ENCODE data around the gene ANKRD31. TPM values are rescaled to one million over a fixed set of nuclear protein-coding genes. Genes with fewer than 3 reads are reported as not detected.

Gene ANKRD31
- total RNA-seq, 1 donor from 2014 or later, result not detected

GRCh38 chr5:75043633-75044264, 192.9 kb downstream of the ANKRD31 start:
- DNase-seq (ENCODE audit: extremely low read depth, low read depth, low spot score), result no peak

DNA sequence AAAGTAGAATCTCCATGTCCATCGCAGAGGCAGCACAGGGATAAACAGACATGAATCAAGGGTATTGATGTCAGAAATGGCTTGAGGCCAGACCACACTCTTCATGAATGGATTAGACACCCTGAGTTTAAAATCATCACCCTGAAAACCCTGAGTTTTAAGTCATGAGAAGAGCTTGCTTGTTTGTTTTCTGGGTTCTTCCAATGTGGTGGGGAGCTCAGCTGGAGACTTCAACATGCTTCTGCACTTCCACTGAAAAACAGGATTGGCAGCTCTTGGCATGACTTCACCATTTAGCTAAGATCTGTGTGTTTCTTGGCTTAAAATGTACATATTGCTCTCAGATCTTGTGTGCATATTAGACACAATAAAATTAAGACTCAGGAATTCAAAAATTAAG, 194.2 kb downstream of the ANKRD31 start:
- no peak for DNase-seq (ENCODE audit: extremely low read depth, low read depth, low spot score)

- DNase-seq (ENCODE audit: extremely low read depth, low read depth, low spot score), result no peak
Observed at GRCh38 chr5:75040973-75041372, 195.7 kb downstream of the ANKRD31 start.

DNA sequence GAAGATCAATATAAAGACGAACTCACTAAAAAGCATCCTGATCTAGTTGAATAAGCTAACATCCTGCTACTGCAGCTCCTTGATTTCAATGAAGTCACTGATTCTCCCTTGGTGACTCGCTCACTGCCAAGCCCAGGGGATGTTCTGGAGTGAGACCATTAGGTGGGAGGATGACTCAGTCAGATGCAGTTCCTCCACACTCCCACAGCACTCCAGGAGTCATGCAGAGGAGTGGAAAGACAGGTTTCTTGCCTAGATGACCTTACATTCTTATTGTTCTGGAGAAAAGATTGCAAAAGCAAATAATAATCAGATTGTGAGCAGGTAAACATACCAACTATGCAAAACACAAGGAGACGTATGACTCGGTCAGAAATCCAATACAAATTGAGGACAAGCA, 199.6 kb downstream of the ANKRD31 start:
- DNase-seq (ENCODE audit: extremely low read depth, low read depth, low spot score), result no peak

- DNase-seq (ENCODE audit: extremely low read depth, low read depth, low spot score), result no peak
Observed at GRCh38 chr5:75034137-75034739, 202.4 kb downstream of the ANKRD31 start.

DNA sequence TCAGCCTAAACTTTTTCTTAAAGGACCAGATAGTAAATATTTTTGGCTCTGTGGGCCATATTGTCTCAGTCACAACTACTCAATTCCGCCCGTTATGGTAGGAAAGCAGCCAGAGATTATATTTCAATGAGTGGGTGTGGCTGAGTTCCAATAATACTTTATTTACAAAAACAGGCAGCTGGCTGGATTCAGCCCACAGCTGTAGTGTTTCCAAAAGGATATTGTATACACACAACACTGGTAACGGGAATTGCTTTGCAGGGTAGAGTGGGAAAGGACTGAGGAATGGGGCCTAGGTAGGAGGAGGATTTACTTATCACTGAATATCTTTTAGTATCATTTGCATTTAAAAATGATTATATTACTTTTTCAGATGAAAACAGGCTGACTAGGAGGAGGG, 205.3 kb downstream of the ANKRD31 start:
- no peak for DNase-seq (ENCODE audit: extremely low read depth, low read depth, low spot score)

GRCh38 chr5:75028090-75028489, 208.6 kb downstream of the ANKRD31 start:
- DNase-seq (ENCODE audit: extremely low read depth, low read depth, low spot score), result no peak

DNA sequence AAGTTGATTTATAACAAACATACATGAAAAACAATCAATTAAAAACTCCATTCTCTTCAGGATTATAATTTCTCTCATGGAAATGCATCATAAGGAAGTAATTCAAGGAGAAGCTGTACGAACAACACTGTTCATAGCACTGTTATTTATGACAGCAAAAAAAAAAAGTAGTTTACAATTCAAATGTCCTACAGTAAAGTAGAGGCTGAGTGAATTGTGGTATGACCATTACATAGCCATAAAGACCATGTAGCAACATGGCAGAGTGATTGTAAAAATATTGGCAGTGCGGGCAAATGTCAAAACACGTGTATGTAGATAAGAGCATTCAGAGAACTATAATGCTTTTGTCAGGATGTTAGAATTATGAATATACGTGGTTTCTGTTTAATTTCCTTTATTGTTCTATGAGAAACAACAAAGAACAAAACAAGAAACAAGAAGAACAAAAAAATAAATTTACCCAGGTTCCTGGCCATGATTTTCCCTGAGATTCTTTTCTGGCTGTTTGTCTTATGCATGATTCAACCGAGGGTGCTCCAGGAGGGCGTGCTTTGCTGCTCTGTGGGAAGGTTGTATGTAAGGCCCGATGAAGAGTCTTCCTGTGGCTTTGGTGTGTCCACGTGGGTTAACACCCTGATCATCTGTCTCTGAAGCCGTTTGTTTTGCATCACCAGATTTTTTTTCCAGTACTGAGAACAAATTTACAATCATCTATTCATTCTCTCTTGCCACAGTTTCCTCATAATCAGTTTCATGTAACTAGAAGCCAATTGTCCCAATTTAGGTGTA, 213.1 kb downstream of the ANKRD31 start:
- DNase-seq (ENCODE audit: extremely low read depth, low read depth, low spot score), result no peak

DNA sequence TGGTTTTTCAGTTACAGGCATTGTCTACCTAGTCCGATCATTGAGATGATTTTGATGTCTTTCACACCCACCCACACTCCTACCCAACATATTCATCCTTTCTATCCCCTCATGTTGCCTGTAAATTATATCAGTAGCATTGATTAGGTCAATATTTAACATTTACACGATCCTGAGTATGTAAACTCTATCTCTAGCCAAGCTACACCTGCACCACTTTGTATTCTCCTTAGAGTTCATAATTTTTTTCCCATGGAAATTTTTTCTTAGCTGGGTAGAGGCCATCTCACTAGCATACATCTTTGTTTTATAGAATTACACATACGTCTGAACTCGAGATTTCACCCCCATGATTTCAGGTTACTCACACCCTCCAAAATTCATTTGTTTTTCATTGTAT, 214.9 kb downstream of the ANKRD31 start:
- DNase-seq (ENCODE audit: extremely low read depth, low read depth, low spot score), result no peak

GRCh38 chr5:75021219-75021618, 215.5 kb downstream of the ANKRD31 start:
- no peak for DNase-seq (ENCODE audit: extremely low read depth, low read depth, low spot score)

- DNase-seq (ENCODE audit: extremely low read depth, low read depth, low spot score), result no peak
Observed at GRCh38 chr5:75020016-75020656, 216.5 kb downstream of the ANKRD31 start.

DNA sequence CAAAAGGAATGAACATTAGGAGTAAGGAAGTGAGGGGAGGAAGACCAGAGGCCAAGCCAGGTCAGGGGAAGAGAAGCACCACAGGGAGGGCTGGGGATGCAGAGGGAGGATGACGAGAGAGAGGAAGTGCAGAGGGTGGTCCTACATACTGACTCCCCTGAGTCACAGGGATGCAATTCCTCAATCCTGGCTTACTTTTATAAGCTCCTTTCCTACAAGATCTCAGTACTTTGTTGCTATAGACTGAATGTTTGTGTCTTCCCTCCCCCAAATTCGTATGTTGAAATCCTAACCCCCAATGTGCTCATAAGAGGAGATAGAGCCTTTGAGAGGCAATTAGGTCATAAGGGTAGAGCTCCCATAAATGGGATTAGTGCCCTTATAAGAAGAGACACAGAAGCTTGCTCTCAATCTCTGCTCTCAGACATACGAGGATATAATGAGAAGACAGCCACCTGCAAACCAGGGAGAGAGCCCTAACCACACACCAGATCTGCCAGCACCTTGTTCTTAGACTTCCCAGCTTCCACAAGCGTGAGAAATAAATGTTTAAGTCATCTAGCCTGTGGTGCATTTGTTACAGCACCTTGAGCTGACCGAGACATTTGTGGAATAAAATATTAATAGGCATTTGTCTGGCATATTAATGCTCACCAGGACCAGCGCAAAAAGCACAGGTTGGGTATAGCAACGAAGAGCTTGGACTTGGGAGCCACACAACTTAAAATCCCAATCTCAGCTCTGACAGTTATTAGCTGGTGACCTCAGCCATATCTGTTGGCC, 217.7 kb downstream of the ANKRD31 start:
- no peak for DNase-seq (ENCODE audit: extremely low read depth, low read depth, low spot score)

Other genes starting within 250 kb of the ANKRD31 start
- 0.39 and 0.41 TPM in 2 replicates for gene GCNT4, start 184.3 kb downstream of the ANKRD31 start, total RNA-seq
- 42.5 and 70.4 TPM in 2 replicates for gene HMGCR, start 100.3 kb upstream of the ANKRD31 start, total RNA-seq

All from glomerular endothelial cell (primary cell).